Stimulated activated CD8-positive, alpha-beta memory T cell treated with anti-CD3 and anti-CD28 coated beads, Interleukin-15, amount 100 ng/mL, for 48 hours (primary cell): ENCODE measurements around the gene SEC24D.
A peak's percentile ranks its signal among the peaks of the same experiment; 100 is the strongest.
"Not testable (repeated sequence)": the region's sequence is repeated elsewhere in the genome, so short reads cannot be mapped to it uniquely, and the experiment has no call there.

Experiments used
- DNase-seq, 2 donors: peaks; one replicate each; pipeline ENCODE4 v3.0.0-alpha.2; 2020; ENCODE audit warnings: low read depth in 2 of 2

SEC24D gene

GRCh38 chr4:118835571-118836300 is at the start of gene SEC24D:
SEC24D (minus strand) TSS chr4:118836126; CDS start chr4:118833696, 2,430 bp downstream.
- DNase-seq: peak; percentile 83 to 84

GRCh38 chr4:118884716-118885115 is 48.8 kb upstream of the SEC24D start:
- DNase-seq: no peak

GRCh38 chr4:118883861-118884260 is 47.9 kb upstream of the SEC24D start:
- DNase-seq: no peak

- no peak for DNase-seq
Observed at GRCh38 chr4:118881512-118882146, 45.7 kb upstream of the SEC24D start.

GRCh38 chr4:118879409-118879808 is 43.5 kb upstream of the SEC24D start:
- DNase-seq: no peak

GRCh38 chr4:118878507-118878906 is 42.6 kb upstream of the SEC24D start:
- not testable (repeated sequence) for DNase-seq

GRCh38 chr4:118877797-118878196 is 41.9 kb upstream of the SEC24D start:
- DNase-seq: no peak

GRCh38 chr4:118872181-118872580 is 36.3 kb upstream of the SEC24D start:
- no peak for DNase-seq

GRCh38 chr4:118869808-118870342 is 33.9 kb upstream of the SEC24D start:
- no peak for DNase-seq

GRCh38 chr4:118867311-118868067 is 31.6 kb upstream of the SEC24D start:
- DNase-seq: no peak

- no peak for DNase-seq
Observed at GRCh38 chr4:118866442-118866841, 30.5 kb upstream of the SEC24D start.

- DNase-seq: no peak
Observed at GRCh38 chr4:118865091-118865708, 29.3 kb upstream of the SEC24D start.

GRCh38 chr4:118858779-118859178 is 22.9 kb upstream of the SEC24D start:
- no peak for DNase-seq

- DNase-seq: no peak
Observed at GRCh38 chr4:118857760-118858159, 21.8 kb upstream of the SEC24D start.

- no peak for DNase-seq
Observed at GRCh38 chr4:118850488-118851173, 14.7 kb upstream of the SEC24D start.

GRCh38 chr4:118849867-118850487 is 14.1 kb upstream of the SEC24D start:
- no peak for DNase-seq

GRCh38 chr4:118848901-118849300 is 13.0 kb upstream of the SEC24D start:
- DNase-seq: no peak

- DNase-seq: no peak
Observed at GRCh38 chr4:118848242-118848641, 12.3 kb upstream of the SEC24D start.

- DNase-seq: no peak
Observed at GRCh38 chr4:118846979-118847378, 11.1 kb upstream of the SEC24D start.

GRCh38 chr4:118845552-118846050 is 9.7 kb upstream of the SEC24D start:
- DNase-seq: no peak

GRCh38 chr4:118843237-118843636 is 7.3 kb upstream of the SEC24D start:
- DNase-seq: no peak
